ENCODE results near the gene SPATS1.
"Not testable (repeated sequence)": the region's sequence is repeated elsewhere in the genome, so short reads cannot be mapped to it uniquely, and the experiment has no call there.

Gene SPATS1

DNA sequence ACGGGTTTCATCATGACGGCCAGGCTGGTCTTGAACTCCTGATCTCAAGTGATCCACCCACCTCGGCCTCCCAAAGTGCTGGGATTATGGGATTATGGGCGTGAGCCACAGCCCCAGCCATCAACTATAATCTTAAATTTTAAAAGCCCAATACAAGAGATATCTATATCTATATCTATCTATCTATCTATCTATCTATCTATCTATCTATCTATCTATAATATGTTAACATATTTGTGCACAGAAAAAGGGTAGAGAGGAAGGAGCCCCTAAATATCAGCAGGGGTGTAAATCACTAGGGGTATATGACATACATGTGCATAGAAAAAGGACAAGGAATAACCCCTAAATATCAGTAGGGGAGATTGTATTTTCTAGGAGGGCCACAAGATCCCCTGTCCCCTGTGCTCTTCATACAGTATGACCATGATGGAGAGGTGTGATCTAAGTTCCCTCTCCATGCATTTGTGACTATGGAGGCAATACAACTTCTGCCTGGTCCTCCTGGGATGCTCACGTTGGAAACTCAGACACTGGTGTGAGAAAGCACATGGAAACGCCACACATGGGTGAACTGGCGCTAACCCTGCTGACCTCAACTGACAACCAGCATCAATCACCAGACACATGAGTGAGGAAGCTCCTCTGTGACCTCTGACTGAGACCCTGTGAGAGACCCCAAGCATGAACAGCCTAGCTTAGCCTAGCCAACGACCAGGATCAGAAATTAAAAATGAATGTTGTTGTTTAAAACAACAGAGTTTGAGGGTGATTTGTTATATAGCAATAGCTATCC, 1.2 kb upstream of the SPATS1 start:
- no peak for DNase-seq (ENCODE audit: low read depth)

DNA sequence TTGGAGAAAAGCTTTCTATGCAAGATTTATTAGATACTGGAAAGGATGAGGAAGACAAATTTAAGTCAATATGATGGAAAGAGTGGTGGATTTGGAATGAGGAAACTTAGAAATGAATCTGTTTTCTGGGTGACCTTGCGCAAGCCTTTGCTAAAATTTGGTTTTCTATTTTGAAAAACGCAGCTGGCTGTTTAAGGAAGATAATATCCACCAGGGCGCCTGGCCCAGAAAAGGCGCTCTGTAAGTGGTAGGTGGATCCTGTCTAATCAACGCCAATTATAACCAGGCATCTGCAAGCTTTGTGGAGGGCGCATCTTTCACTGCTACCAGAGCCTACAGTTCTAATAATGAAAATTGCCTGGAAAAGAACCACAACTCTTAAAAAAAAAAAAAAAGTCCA, 398 bp upstream of the SPATS1 start:
- no peak for DNase-seq (ENCODE audit: low read depth)

DNA sequence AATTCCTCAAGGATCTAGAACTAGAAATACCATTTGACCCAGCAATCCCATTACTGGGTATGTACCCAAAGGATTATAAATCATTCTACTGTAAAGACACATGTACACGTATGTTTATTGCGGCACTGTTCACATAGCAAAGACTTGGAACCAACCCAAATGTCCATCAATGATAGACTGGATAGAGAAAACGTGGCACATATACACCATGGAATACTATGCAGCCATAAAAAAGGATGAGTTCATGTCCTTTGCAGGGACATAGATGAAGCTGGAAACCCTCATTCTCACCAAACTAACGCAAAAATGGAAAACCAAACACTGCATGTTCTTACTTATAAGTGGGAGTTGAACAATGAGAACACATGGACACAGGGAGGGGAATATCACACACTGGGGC, 4.4 kb downstream of the SPATS1 start:
- DNase-seq (ENCODE audit: low read depth) = not testable (repeated sequence)

DNA sequence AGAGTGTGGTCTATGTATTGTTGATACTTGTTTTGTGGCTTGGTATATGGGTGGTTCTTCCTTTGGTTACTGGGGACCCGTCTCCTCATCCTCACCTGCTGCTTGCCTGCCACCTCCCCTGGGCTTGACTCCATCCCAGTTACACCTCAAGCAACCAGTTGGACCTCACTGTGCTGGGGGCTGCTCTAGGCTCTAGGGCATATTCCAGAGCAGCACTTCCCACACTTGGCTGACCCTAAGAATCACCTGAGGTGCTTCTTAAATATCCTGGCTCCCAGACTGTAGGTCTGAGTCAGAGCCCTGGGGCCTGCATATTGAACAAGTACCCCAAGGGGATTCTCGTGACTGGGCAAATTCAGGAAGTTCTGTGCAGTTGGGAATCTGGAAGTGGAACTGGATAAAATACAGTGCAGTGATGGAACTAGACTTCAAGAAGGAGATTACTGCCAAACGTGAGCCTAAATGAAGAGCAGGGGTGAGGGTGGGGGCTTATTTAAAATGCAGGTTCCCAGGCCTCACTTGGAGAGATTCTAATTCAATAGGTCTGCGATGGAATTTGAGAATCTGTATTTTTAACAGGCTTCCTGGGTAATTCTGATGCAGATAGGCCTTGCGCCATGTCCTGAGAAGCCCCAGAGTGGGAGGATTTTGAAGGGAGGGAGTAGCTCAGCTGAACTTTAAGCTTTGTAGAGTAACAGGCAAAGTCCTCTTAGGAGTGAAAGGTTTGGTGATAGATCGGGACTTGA, 7.6 kb downstream of the SPATS1 start:
- no peak for DNase-seq (ENCODE audit: low read depth)

DNA sequence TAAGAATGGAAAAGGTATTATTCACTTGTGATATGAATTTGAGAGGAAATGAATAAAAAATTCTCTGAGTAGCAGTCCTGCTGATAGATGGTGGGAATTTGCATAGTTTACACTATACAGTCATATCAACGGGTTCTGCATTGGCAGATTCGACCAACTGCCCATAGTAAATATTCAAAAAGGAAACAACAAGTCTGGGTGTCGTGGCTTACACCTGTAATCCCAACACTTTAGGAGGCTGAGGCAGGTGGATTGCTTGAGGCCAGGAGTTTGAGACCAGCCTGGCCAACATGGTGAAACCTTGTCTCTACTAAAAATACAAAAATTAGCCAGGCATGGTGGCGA, 8.2 kb downstream of the SPATS1 start:
- DNase-seq (ENCODE audit: low read depth) = not testable (repeated sequence)

DNA sequence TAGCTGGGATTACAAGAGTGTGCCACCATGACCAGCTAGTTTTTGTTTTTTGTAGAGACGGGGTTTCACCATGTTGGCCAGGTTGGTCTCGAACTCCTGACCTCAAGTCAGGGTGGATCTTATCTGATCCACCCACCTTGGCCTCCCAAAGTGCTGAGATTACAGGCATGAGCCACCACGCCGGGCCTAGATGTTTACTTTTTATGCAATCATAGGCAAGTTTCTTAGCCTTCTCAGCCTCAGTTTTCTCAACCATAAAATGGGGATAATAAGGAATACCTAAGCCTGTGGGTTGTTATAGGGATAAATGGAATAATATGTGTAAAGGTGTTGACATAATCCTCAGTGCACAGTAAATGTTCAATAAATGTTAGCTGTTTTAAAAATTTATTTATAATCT, 9.8 kb downstream of the SPATS1 start:
- DNase-seq (ENCODE audit: low read depth) = no peak

DNA sequence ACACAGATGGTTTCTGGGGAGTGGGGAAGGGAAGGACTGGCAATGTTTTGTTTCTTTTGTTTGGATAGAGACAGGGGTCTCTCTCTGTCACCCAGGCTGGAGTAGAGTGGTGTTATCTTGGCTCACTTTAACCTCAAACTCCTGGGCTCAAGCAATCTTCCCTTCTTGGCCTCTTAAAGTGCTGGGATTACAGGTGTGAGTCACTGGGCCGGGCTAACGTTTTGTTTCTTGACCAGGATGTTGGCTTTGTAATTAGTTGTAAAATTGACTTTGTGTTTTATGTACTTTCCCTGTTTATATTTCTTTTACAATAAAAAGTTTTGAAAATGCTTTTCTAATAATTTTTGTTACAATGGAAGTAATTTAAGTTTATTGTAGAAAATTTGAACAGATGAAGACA, 10.9 kb downstream of the SPATS1 start:
- no peak for DNase-seq (ENCODE audit: low read depth)

DNA sequence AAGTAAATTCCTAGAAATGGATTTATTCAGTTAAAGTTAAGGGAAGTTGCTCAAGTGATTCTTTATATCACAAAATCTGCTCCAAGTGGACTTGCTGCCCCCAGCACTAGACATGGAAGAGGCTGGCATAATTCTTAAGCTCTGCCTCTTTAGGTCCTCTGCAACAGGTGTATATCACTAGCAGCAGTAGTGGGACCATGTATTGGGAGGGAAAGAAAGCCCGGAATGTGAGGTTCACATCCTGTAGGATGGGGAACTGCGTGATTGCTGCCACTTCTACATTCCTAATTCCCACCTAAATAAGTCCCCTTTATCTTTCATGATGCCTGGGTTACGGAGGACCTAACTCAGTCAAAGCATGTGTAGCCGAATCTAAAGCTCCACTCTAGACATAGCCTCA, 13.2 kb downstream of the SPATS1 start:
- DNase-seq (ENCODE audit: low read depth) = no peak

DNA sequence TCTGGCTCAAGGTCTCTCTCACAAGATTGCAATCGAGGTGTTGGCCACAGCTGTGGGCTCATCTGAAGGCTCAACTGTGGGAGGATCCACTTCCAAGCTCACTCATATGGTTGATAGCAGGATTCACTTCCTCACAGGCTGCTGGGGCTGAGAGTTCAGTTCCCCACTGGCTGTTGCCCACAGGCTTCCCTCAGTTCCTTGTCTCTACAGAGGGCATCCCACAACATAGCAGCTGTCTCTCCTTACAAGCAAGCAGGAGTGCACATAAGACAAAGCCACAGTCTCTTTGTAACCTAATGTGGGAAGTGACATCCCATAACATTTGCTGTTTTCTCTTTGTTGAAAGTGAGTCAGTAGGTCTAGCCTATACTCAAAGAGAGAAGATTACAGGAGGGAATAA, 14.0 kb downstream of the SPATS1 start:
- DNase-seq (ENCODE audit: low read depth) = no peak

DNA sequence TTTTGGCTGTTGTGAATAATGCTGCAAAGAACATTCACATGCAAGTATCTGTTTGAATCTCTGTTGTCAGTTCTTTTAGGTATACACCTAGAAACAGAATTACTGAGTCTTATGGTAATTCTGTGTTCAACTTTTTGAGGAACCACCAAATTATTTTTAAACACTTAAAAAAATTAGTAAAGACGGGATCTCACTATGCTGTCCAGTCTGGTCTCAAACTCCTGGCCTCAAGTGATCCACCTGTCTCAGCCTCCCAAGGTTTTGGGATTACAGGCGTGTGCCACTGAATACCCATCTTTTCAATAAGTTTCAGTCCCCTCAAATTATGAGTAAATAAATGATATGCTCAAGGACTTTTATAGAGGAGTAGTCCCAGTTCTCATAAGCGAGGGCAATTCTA, 17.5 kb downstream of the SPATS1 start:
- DNase-seq (ENCODE audit: low read depth) = no peak

DNA sequence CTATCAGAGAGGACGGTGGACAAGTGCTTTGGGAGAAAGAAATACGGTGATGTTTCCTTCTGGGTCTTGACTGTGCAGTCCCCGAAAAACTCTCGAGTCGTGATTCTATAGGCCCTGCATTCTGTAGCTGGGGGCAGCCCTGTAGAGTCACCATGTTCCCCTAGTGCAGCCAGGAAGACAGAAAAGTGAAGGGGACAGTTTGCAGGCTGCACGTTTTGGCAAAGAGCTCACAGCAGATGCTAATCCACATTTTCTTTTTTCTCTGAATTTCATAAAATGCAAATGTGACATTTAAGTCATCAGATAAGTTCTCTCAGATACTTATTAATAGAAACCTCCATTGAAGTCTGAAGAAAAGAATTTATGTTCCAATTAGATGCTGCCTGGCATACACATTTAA, 19.5 kb downstream of the SPATS1 start:
- DNase-seq (ENCODE audit: low read depth) = no peak

DNA sequence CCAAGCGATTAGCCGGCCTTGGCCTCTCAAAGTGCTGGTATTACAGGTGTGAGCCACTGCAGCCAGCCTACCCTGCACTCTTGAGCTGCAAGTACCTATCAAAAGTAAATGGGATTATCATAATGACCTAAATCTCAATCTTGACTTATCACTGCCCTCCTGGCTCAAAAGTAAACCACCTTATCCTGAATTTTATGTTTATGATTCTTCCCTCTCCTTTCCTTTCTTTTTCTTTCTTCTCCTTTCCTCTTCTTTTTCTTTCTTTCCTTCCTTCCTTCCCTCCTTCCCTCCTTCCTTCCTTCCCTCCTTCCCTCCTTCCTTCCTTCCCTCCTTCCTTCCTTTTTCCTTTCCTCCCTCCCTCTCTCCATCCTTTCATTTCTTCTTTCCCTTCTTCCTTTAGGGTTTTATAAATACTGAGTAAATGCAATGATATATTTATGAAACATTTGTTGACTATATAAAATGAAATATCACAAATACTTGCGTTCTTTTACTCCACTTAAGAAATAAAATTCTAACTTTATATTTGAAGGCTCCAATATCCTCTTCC, 21.0 kb downstream of the SPATS1 start:
- no peak for DNase-seq (ENCODE audit: low read depth)

DNA sequence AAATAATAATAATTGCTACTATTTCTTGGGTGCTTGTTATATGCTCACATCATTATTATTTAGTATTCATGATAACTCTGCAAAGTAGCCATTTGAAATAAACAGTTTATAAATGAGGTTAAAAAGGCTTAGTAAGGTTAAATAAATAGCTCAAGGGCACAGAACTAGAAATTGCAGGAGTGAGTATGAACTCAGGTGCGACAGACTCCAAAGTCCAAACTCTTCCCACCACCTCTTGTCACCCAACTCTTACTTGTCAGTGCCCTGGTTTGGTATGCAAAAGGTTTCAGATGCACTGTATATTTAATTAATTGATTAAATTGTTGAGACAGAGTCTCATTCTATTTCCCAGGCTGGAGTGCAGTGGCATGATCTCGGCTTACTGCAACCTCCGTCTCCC, 24.3 kb downstream of the SPATS1 start:
- no peak for DNase-seq (ENCODE audit: low read depth)

DNA sequence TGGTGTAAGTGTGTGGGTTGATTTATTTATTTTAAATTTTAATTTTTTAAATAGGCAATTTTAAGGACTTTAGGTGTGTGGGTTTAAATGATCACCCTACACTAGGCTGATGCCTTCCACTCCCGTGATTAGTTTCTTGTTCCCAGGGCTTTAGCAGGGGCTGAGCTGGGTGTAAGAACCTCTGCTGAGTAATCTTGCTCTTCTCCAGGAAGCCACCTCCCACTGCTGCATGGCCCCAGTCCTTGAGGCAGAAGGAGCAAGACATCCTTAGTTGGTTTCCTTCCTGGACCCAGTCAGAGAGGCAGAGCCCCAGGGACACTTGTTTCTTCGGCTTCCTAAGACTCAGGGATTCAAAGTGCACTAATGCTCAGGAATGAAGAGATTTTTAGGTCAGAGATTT, 25.2 kb downstream of the SPATS1 start:
- DNase-seq (ENCODE audit: low read depth) = no peak

DNA sequence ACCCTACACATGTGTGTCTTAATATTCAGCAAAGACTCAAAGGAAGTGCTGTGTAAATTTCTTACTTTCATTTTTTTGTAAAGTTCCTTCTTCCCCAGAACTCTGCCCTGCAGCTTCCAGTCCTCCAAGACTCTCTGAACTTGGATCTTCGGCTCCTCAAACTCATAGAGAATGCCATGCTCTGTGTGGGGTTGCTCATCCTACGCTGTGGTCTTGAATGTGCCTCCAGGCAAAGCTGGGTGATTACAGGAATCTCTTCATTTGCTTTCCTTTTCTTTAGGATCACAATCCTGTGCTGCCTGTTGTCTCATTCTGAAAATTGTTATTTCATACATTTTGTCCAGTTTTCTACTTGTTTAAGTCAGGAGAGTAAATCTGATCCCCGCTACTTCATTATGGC, 30.6 kb downstream of the SPATS1 start:
- DNase-seq (ENCODE audit: low read depth) = no peak

DNA sequence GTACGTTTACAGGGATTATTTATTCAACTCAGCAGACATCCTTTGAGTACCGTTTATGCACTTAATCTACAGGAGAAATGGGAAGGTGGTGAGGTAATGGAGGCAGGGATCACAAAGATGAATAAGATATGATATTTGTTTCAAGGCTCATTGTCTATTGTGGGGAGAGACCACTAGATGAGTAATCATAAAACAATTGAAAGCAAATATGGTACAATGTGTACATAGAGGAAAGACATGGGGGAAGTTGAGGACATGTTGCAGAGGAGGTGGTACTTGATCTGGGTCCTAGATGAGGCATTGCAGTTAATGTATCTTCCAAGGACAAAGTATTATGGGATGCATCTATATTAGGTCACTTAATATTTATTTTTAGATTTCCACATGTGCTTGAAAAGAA, 31.3 kb downstream of the SPATS1 start:
- DNase-seq (ENCODE audit: low read depth) = no peak

DNA sequence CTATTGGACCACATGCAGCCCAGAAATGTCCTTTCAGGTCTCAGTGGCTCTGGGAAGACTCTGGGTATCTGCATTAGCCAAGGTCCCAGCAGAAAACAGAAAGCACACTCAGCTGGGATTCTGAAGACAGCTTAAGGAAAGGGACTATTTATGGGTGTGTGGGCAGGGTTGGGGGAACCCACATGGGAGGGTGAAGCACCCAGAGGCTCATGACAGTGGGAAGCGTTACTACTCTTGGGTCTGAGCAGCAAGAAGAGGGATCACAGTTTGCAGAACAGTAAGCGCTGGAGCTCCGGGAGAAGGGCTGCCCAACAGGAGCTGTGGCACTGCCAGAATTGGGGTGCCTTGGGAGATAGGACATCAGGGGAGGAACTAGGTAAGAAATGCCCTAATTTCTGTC, 32.6 kb downstream of the SPATS1 start:
- DNase-seq (ENCODE audit: low read depth) = no peak

DNA sequence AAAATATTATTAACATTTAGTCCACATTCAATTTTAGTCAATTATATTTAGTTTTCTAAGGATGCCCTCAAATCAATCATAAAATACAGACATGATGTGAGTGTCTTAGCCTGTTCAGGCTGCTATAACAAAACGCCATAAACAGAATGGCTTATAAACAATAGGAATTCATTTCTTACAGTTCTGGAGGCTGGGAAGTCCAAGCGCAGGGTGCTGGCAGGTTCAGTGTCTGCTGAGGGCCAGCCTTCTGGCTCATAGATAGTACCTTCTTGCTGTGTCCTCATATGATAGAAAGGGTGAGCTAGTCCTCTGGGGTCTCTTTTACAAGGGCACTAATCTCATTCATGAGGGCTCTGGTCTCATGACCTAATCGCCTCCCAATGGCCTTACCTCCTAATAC, 35.0 kb downstream of the SPATS1 start:
- no peak for DNase-seq (ENCODE audit: low read depth)

DNA sequence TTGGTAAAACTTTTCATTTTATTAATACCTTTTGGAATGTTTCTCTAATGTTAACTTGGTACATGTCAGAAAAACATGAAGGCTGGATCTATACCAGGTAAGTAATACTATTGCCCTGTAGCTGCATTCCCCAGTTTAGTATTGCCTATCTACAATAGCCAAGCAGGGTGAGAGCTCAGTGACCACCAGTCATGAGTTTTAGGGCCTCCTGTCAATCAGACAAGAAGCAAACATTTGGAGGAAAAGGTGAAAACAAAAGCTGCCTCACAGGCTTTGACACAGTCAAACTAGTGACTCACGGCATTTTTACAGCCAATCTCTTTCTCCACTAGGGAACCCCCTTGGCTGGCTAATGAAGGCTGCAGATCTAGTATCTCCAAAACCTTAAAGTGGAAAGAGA, 35.5 kb downstream of the SPATS1 start:
- DNase-seq (ENCODE audit: low read depth) = no peak

DNA sequence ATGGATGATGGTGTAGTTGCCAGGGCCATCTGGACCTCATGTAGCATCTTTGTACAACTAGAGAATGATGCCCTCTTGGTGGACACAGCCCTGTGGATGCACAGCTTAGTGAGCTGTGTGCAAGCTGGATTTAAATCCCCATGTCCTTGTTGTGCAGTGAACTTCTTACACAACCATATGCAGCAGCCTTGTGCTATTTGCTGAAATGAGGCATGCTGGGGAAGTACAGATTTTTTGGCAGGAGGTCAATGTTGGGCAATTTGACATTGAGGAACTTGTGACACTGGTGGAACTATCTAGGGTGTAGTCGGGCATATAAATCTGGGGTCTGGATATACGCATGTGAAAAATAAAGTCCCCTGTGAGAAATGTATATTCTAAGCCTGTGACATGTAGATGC, 39.3 kb downstream of the SPATS1 start:
- DNase-seq (ENCODE audit: low read depth) = no peak

DNA sequence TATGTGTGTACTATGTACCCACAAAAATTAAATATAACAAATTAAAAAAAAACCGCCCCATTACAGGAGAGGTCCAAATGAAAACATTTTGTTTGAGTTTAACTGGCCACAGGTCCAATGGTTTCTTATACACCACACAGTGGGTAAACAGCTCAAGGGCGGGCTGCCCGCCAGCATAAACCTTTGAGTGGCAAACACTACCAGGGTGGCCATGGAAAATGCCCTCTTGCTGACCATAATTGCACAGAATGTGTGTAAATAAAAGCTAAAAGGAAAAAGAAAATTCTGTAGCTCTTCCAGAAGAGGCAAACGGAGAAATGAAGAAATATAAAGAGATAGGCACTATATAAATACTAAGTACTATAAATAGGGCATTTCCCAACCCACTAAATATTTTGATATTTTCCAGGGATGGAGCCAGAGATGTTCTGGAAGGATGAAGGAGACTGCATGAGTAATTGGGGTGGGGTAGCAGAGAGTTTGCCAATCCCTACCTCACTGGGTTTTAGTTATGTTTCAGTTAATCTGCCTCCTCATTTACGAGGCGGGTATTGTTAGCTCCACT, 44.0 kb downstream of the SPATS1 start:
- DNase-seq (ENCODE audit: low read depth) = no peak

DNA sequence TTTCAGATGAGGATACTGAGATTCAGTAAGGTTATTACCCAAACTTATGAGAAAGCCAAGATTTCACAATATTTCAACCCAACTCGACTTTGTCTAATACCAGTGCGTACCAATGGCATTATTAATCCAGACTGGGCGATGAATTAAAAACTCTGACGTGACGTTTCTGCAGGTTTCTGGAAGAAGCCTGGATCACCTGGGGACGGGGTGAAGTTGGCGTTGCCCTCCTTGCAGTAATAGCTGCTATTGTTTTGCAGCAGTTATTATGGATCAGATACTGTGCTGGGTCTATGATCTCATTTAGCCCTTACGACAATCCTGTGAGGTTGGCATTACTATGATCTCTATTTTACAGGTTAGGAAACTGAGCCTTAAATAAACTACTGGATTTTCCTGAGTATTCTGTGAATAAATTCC, 44.5 kb downstream of the SPATS1 start:
- DNase-seq (ENCODE audit: low read depth) = no peak
